CD14-positive monocyte (primary cell): ENCODE measurements around the gene NRP2. TPM values are rescaled to one million over a fixed set of nuclear protein-coding genes. Genes with fewer than 3 reads are reported as not detected.

ENCODE experiments used
- DNase-seq, 3 donors: peaks; one replicate each; pipeline ENCODE4 v3.0.0-alpha.2; 2011 to 2022
- H2AFZ ChIP-seq: 2 replicates; pipeline ENCODE4 v1.6.0; 2012; ENCODE audit warnings: mild to moderate bottlenecking, low read depth, low read length, inconsistent platforms; ENCODE audit not compliant: insufficient read depth, poor library complexity, severe bottlenecking
- H3K27ac ChIP-seq, 2 donors: 1 replicate in 1 of 2; 2 replicates in 1 of 2; pipeline ENCODE4 v1.5.1; 2012 to 2013; ENCODE audit warnings: low read length in 2 of 2, control low read depth in 1 of 2, inconsistent platforms in 1 of 2, low read depth in 1 of 2, mild to moderate bottlenecking in 1 of 2
- H3K27me3 ChIP-seq, 2 donors: one replicate each; pipeline versions ENCODE4 v1.6.0 to v1.6.1; 2011 to 2013; ENCODE audit warnings: low read length in 2 of 2; ENCODE audit not compliant: control insufficient read depth in 2 of 2, insufficient read depth in 2 of 2
- H3K36me3 ChIP-seq, 2 donors: replicated peaks in 1 of 2; 1 replicate in 1 of 2; 2 replicates in 1 of 2; pipeline versions ENCODE4 v1.5.1 to v1.6.1; 2012 to 2013; ENCODE audit warnings: low read length in 2 of 2, control low read depth in 1 of 2, inconsistent platforms in 1 of 2, mild to moderate bottlenecking in 1 of 2; ENCODE audit not compliant: insufficient read depth in 2 of 2, control insufficient read depth in 1 of 2
- H3K4me1 ChIP-seq, 2 donors: 1 replicate in 1 of 2; 2 replicates in 1 of 2; pipeline versions ENCODE4 v1.5.1 to v1.6.1; 2012 to 2013; ENCODE audit warnings: low read length in 2 of 2, control low read depth in 1 of 2, inconsistent platforms in 1 of 2, mild to moderate bottlenecking in 1 of 2, moderate library complexity in 1 of 2; ENCODE audit not compliant: insufficient read depth in 2 of 2, control insufficient read depth in 1 of 2
- H3K4me2 ChIP-seq: replicated peaks from 2 replicates; pipeline ENCODE3; 2012; ENCODE audit warnings: low read length, moderate library complexity, mild to moderate bottlenecking; ENCODE audit not compliant: poor library complexity, severe bottlenecking; ENCODE audit errors: extremely low read depth
- H3K4me3 ChIP-seq, 3 experiments: fragments of 200-600 bp in 1 of 3; sonication (generic) in 1 of 3; replicated peaks in 1 of 3; 1 replicate in 2 of 3; 2 replicates in 1 of 3; pipeline ENCODE4 v1.5.1; 2011 to 2013; ENCODE audit warnings: low read length in 3 of 3, mild to moderate bottlenecking in 3 of 3, control low read depth in 2 of 3, low read depth in 2 of 3, inconsistent platforms in 1 of 3, moderate library complexity in 1 of 3
- H3K79me2 ChIP-seq: 2 replicates; pipeline ENCODE4 v1.6.0; 2012; ENCODE audit warnings: mild to moderate bottlenecking, control low read depth, inconsistent platforms, low read length, moderate library complexity; ENCODE audit not compliant: insufficient read depth
- H3K9ac ChIP-seq: 2 replicates; pipeline ENCODE4 v1.6.0; 2017; ENCODE audit warnings: low read length, mild to moderate bottlenecking; ENCODE audit not compliant: insufficient read depth, poor library complexity, severe bottlenecking
- H3K9me3 ChIP-seq, 2 donors: replicated peaks in 1 of 2; 1 replicate in 1 of 2; 2 replicates in 1 of 2; pipeline versions ENCODE4 v1.5.1 to v1.6.1; 2012 to 2013; ENCODE audit warnings: low read length in 2 of 2, control low read depth in 1 of 2; ENCODE audit not compliant: control insufficient read depth in 1 of 2, insufficient read depth in 1 of 2
- H4K20me1 ChIP-seq: 2 replicates; pipeline ENCODE4 v1.6.0; 2012; ENCODE audit warnings: mild to moderate bottlenecking, low read length, control low read depth, moderate library complexity; ENCODE audit not compliant: insufficient read depth
- H3K27ac Mint-ChIP-seq, 7 donors: one replicate each; pipeline ENCODE4 v1.8.0; 2020; ENCODE audit warnings: mild to moderate bottlenecking in 7 of 7, mixed read lengths in 7 of 7, moderate library complexity in 6 of 7, inconsistent platforms in 2 of 7
- H3K27me3 Mint-ChIP-seq, 3 donors: one replicate each; pipeline ENCODE4 v1.8.0; 2021 to 2022; ENCODE audit warnings: low read depth in 3 of 3, mild to moderate bottlenecking in 3 of 3, mixed read lengths in 3 of 3, moderate library complexity in 3 of 3, inconsistent platforms in 1 of 3
- H3K36me3 Mint-ChIP-seq, 2 donors: one replicate each; pipeline ENCODE4 v1.8.0; 2020; ENCODE audit warnings: mixed read lengths in 2 of 2, inconsistent platforms in 1 of 2, mild to moderate bottlenecking in 1 of 2
- H3K4me1 Mint-ChIP-seq: one replicate; pipeline ENCODE4 v1.8.0; 2020; ENCODE audit warnings: mild to moderate bottlenecking, mixed read lengths
- H3K4me3 Mint-ChIP-seq, 2 donors: one replicate each; pipeline ENCODE4 v1.8.0; 2020; ENCODE audit warnings: mild to moderate bottlenecking in 2 of 2, mixed read lengths in 2 of 2, moderate library complexity in 1 of 2
- H3K9me3 Mint-ChIP-seq, 7 donors: one replicate each; pipeline ENCODE4 v1.8.0; 2020 to 2022; ENCODE audit warnings: mixed read lengths in 7 of 7, mild to moderate bottlenecking in 6 of 7, moderate library complexity in 6 of 7, inconsistent platforms in 2 of 7
- WGBS: methylation state at CpG from one replicate; pipeline ENCODE4 v1.1.5; 2013; ENCODE audit warnings: missing lambda C conversion rate; ENCODE audit not compliant: insufficient coverage; 5-methylcytosine and 5-hydroxymethylcytosine counted together
- intact Hi-C, 2 donors: fragments of 100-400 bp; cut with micrococcal nuclease; formaldehyde crosslinking; loops; one replicate each; pipeline versions ENCODE4 v1.15.0 to v1.15.1; 2023
- polyA plus RNA-seq, 3 donors: library from polyadenylated mRNA; depleted of rRNA in 1 of 3; unstranded in 2 of 3; stranded (reverse) in 1 of 3; fragments of 300-500 nt in 2 of 3; fragments of >200 nt in 1 of 3; fragmentation: Illumina TruSeq in 2 of 3; gene quantifications; 1 replicate in 2 of 3; 2 replicates in 1 of 3; pipeline ENCODE4 v1.2.3, GENCODE V29; 2012 to 2021
- TF ChIP-seq, protein P1 (sequence below): fragments of 200-600 bp; IDR thresholded peaks from one replicate; pipeline ENCODE4 v1.8.0; 2022; ENCODE audit warnings: antibody characterized with exemption, mild to moderate bottlenecking

The NRP2 gene
- polyA plus RNA-seq, 3 donors: 0.97 to 3.3 (median 1.6) TPM

DNA sequence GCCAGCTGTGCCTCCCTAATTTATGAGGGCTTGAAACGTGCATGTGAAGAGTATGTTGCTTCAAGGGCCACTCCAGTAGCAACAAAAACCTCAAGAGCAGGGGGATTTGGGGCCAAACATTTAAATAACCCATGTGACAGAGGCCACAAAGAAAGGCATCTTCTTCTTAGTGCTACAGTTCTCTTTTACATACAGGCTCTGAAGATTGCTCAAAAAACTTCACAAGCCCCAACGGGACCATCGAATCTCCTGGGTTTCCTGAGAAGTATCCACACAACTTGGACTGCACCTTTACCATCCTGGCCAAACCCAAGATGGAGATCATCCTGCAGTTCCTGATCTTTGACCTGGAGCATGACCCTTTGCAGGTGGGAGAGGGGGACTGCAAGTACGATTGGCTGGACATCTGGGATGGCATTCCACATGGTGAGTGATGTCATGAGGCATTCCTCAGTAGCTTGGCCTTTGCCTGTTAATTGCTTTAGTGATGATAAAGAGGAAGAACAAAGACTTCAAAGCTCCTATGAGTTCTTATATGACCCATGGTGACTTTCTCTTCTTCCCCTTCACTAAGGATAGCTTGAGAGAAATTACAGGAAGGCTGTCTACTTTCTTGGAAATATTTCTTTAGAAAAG is 40.1 kb downstream of the NRP2 start:
- H3K79me2 ChIP-seq: no peaks in the 10 kb centered on the region
- H3K4me1 ChIP-seq: peaks cover 30% of the 10 kb centered on the region in 2 donors
- DNase-seq: peak in 2 of 3 donors; percentile 20 to 51
- Mint-ChIP-seq H3K36me3 (peaks cover 0 to 3% of the 10 kb centered on the region in 2 donors), H3K4me3 (peak overlapping the region in 1 of 2 donors; percentile 42), H3K4me1 (peaks cover 31% of the 10 kb centered on the region), H3K27ac (peak overlapping the region; percentile 48 to 86 (median 74)), H3K9me3 (peaks cover 0 to 2% (median 0%) of the 10 kb centered on the region in 7 donors), H3K27me3 (peaks cover 10 to 18% (median 13%) of the 10 kb centered on the region in 3 donors)
- peak overlapping the region in 1 of 3 experiments; percentile 20 for H3K4me3 ChIP-seq
- no peak overlapping the region for H3K9ac ChIP-seq
- intact Hi-C loops: no loop called here
- no peaks in the 10 kb centered on the region for H4K20me1 ChIP-seq
- H2AFZ ChIP-seq: no peak overlapping the region
- WGBS: 75% methylated on average over 2 of the region's 4 CpGs
- H3K27ac ChIP-seq: peak overlapping the region; percentile 19 to 65
- H3K4me2 ChIP-seq: peak overlapping the region; percentile 26
- no peaks in the 10 kb centered on the region for H3K36me3 ChIP-seq
- TF ChIP-seq, protein P1, sequence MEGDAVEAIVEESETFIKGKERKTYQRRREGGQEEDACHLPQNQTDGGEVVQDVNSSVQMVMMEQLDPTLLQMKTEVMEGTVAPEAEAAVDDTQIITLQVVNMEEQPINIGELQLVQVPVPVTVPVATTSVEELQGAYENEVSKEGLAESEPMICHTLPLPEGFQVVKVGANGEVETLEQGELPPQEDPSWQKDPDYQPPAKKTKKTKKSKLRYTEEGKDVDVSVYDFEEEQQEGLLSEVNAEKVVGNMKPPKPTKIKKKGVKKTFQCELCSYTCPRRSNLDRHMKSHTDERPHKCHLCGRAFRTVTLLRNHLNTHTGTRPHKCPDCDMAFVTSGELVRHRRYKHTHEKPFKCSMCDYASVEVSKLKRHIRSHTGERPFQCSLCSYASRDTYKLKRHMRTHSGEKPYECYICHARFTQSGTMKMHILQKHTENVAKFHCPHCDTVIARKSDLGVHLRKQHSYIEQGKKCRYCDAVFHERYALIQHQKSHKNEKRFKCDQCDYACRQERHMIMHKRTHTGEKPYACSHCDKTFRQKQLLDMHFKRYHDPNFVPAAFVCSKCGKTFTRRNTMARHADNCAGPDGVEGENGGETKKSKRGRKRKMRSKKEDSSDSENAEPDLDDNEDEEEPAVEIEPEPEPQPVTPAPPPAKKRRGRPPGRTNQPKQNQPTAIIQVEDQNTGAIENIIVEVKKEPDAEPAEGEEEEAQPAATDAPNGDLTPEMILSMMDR: no peak
- H3K9me3 ChIP-seq: no peaks in the 10 kb centered on the region
- no peaks in the 10 kb centered on the region for H3K27me3 ChIP-seq

DNA sequence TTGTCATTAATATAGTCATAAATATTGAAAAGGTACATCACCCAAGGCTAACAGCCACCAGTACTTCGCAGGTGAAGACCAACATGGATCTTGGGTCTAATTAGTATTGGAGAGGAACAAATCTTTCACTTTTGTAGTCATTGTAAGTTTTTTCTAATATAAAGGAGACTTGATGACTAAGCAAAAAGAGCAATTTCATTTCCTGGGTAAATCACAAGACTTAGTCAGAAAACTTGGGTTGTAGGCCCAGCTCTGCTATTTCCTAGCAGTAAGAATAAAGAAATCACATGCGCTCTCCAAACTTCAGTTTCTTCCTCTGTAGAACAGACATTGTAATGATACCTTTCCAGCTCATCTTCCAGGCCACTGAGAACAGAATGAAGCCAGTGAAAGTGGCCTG is 40.9 kb downstream of the NRP2 start:
- peaks cover 30% of the 10 kb centered on the region in 2 donors for H3K4me1 ChIP-seq
- Mint-ChIP-seq H3K4me3 (no peak overlapping the region), H3K36me3 (peaks cover 0 to 3% of the 10 kb centered on the region in 2 donors), H3K27ac (peak overlapping the region in 4 of 7 donors; percentile 34 to 86 (median 63)), H3K9me3 (peaks cover 0 to 2% (median 0%) of the 10 kb centered on the region in 7 donors), H3K27me3 (peaks cover 5 to 13% (median 12%) of the 10 kb centered on the region in 3 donors), H3K4me1 (peaks cover 31% of the 10 kb centered on the region)
- no peaks in the 10 kb centered on the region for H3K36me3 ChIP-seq
- no peak overlapping the region for H3K4me3 ChIP-seq
- no peaks in the 10 kb centered on the region for H3K79me2 ChIP-seq
- no peaks in the 10 kb centered on the region for H3K27me3 ChIP-seq
- WGBS: no CpG with 5 or more reads among the region's 2 CpGs
- no peaks in the 10 kb centered on the region for H3K9me3 ChIP-seq
- H3K4me2 ChIP-seq: no peak overlapping the region
- no peaks in the 10 kb centered on the region for H4K20me1 ChIP-seq
- TF ChIP-seq, protein P1: no peak
- peak overlapping the region; percentile 19 to 65 for H3K27ac ChIP-seq
- peak; percentile 21 to 71 (median 51) for DNase-seq
- no peak overlapping the region for H3K9ac ChIP-seq
- no peak overlapping the region for H2AFZ ChIP-seq
- intact Hi-C loops: no loop called here
